K562 (cell line): ENCODE data around the gene GLMP. TPM values are rescaled to one million over a fixed set of nuclear protein-coding genes. Genes with fewer than 3 reads are reported as not detected.

Experiments
- BRCA1 ChIP-seq, 2 experiments: fragments of 450-650 bp in 1 of 2; sonication (generic) in 1 of 2; formaldehyde crosslinking in 1 of 2; IDR thresholded peaks; 2 replicates each; pipeline versions ENCODE4 v1.5.0 to v1.6.1; 2017 to 2020; ENCODE audit warnings: mild to moderate bottlenecking in 1 of 2, missing genetic modification reagents in 1 of 2
- CHD2 ChIP-seq: IDR thresholded peaks from 2 replicates; pipeline ENCODE4 v1.6.1; 2011; ENCODE audit warnings: low read depth, low read length
- E2F3 ChIP-seq: fragments of 250-450 bp; sonication (Bioruptor Pico); IDR thresholded peaks from 2 replicates; pipeline ENCODE4 v1.4.0; 2020; ENCODE audit warnings: mild to moderate bottlenecking
- E2F6 ChIP-seq, 2 experiments: IDR thresholded peaks; 2 replicates each; pipeline ENCODE4 v1.6.1; 2011; ENCODE audit warnings: borderline replicate concordance in 1 of 2, control low read depth in 1 of 2, low read depth in 1 of 2, low read length in 1 of 2, mild to moderate bottlenecking in 1 of 2, mixed read lengths in 1 of 2, moderate library complexity in 1 of 2; ENCODE audit not compliant: insufficient read depth in 1 of 2, insufficient read length in 1 of 2, poor library complexity in 1 of 2, severe bottlenecking in 1 of 2; ENCODE audit errors: extremely low read depth in 1 of 2
- GMEB1 ChIP-seq: fragments of 250-450 bp; sonication (Bioruptor Pico); IDR thresholded peaks from 2 replicates; pipeline ENCODE4 v1.4.0; 2020; ENCODE audit warnings: mild to moderate bottlenecking
- HOMEZ ChIP-seq: fragments of 250-450 bp; sonication (Bioruptor Pico); IDR thresholded peaks from 2 replicates; pipeline ENCODE4 v1.4.0; 2020; ENCODE audit warnings: mild to moderate bottlenecking, moderate library complexity
- KAT7 ChIP-seq: sonication (generic); formaldehyde crosslinking; IDR thresholded peaks from 2 replicates; pipeline ENCODE4 v1.8.0; 2022; ENCODE audit warnings: missing genetic modification reagents, mild to moderate bottlenecking, borderline replicate concordance
- KLF6 ChIP-seq: fragments of 250-450 bp; sonication (Bioruptor Pico); IDR thresholded peaks from 2 replicates; pipeline ENCODE4 v1.4.0; 2020; ENCODE audit warnings: mild to moderate bottlenecking, moderate library complexity, borderline replicate concordance
- LEF1 ChIP-seq: fragments of 450-650 bp; IDR thresholded peaks from 2 replicates; pipeline ENCODE4 v1.6.1; 2016; ENCODE audit warnings: mild to moderate bottlenecking
- MAFG ChIP-seq: fragments of 450-650 bp; conservative IDR thresholded peaks from 2 replicates; pipeline ENCODE4 v1.6.1; 2016; ENCODE audit warnings: missing genetic modification characterization, missing compliant biosample characterization
- MCM5 ChIP-seq: fragments of 450-650 bp; IDR thresholded peaks from 2 replicates; pipeline ENCODE4 v1.6.1; 2016; ENCODE audit warnings: low read depth
- NFRKB ChIP-seq: fragments of 450-650 bp; IDR thresholded peaks from 2 replicates; pipeline ENCODE4 v1.6.1; 2016; ENCODE audit warnings: low read depth
- NFYB ChIP-seq: IDR thresholded peaks from 2 replicates; pipeline ENCODE4 v1.6.1; 2011; ENCODE audit warnings: mild to moderate bottlenecking, moderate library complexity; ENCODE audit not compliant: insufficient read length; ENCODE audit errors: extremely low read depth
- PHB2 ChIP-seq: fragments of 450-650 bp; IDR thresholded peaks from 2 replicates; pipeline ENCODE4 v1.6.1; 2017; ENCODE audit warnings: low read depth
- SAFB2 ChIP-seq: fragments of 200-400 bp; formaldehyde crosslinking; IDR thresholded peaks from 2 replicates; pipeline ENCODE4 v1.6.1; 2018; ENCODE audit warnings: borderline replicate concordance, low read length, low read depth, moderate library complexity; ENCODE audit not compliant: severe bottlenecking
- TCF7L2 ChIP-seq: fragments of 150-350 bp; IDR thresholded peaks from 2 replicates; pipeline ENCODE4 v1.6.1; 2016; ENCODE audit warnings: low read depth, mild to moderate bottlenecking, low read length, moderate library complexity
- THRA ChIP-seq: fragments of 450-650 bp; IDR thresholded peaks from 2 replicates; pipeline ENCODE4 v1.6.1; 2017; ENCODE audit warnings: mild to moderate bottlenecking, moderate library complexity
- VEZF1 ChIP-seq: fragments of 200-800 bp; sonication (Bioruptor generic); IDR thresholded peaks from 2 replicates; pipeline ENCODE4 v1.6.1; 2017; ENCODE audit warnings: missing genetic modification characterization, missing compliant biosample characterization
- ZNF12 ChIP-seq: sonication (generic); formaldehyde crosslinking; IDR thresholded peaks from 2 replicates; pipeline ENCODE4 v1.4.0; 2020; ENCODE audit warnings: mild to moderate bottlenecking, missing genetic modification reagents
- polyA plus RNA-seq, 8 experiments: library from polyadenylated mRNA; depleted of rRNA in 4 of 8; stranded (reverse) in 5 of 8; unstranded in 3 of 8; fragments of >200 nt; fragmentation: Nextera tagmentation in 2 of 8; fragmentation: Illumina TruSeq in 1 of 8; extraction: Ambion mirVana in 2 of 8; extraction: Trizol in 1 of 8; gene quantifications; 2 replicates each; pipeline versions ENCODE4 v1.2.1 to v1.2.3, GENCODE V29; 2011 to 2014; ENCODE audit warnings: inconsistent platforms in 1 of 8, missing spikeins in 1 of 8
- total RNA-seq, 7 experiments: library from RNA; depleted of rRNA in 6 of 7; stranded (reverse); fragments of >200 nt in 6 of 7; fragmentation: Illumina TruSeq in 2 of 7; extraction: Trizol in 2 of 7; gene quantifications; 2 replicates each; pipeline versions ENCODE4 v1.2.1 to v1.2.3, GENCODE V29; 2011 to 2021; ENCODE audit warnings: low replicate concordance in 1 of 7

GLMP gene
- total and polyA plus RNA-seq, 9 of the 15 experiments (the other 6 are each of a cell fraction or from before 2014, with no cell fraction given), result 8.3 to 28.2 (median 22.4) TPM

GRCh38 chr1:156282479-156283222 lies 12.8 kb downstream of the GLMP start, which contains the start of gene SMG5 (continued):
- TF ChIP-seq HOMEZ (CRISPR knock-in tag), result no peak
- peak; percentile 99 for TF ChIP-seq CHD2
- no peak for TF ChIP-seq SAFB2
- TF ChIP-seq KLF6 (CRISPR knock-in tag), result no peak
- peak; percentile 89 for TF ChIP-seq VEZF1 (CRISPR knock-in tag)
- 0 out of 2 replicates have a peak, but pooled peaks have one; percentile 31 for TF ChIP-seq ZNF12 (CRISPR knock-in tag)
- TF ChIP-seq BRCA1 (IDR thresholded peaks at IDR 0.05), result no peak
- no peak for TF ChIP-seq BRCA1 (CRISPR knock-in tag; IDR thresholded peaks at IDR 0.05)
- TF ChIP-seq MCM5, result no peak
- TF ChIP-seq NFYB, result no peak
- TF ChIP-seq E2F6 (IDR thresholded peaks at IDR 0.05; ENCODE audit: borderline replicate concordance in 1 of 2, extremely low read depth in 1 of 2, insufficient read depth in 1 of 2, insufficient read length in 1 of 2, low read depth in 1 of 2, low read length in 1 of 2, poor library complexity in 1 of 2, severe bottlenecking in 1 of 2), result peak; percentile 67 to 75
- TF ChIP-seq PHB2, result no peak
- TF ChIP-seq KAT7 (CRISPR knock-in tag), result peak; percentile 98
- no peak for TF ChIP-seq TCF7L2
- no peak for TF ChIP-seq LEF1
- peak; percentile 88; the same call in 1 of the 2 replicates for TF ChIP-seq E2F3 (CRISPR knock-in tag)
- TF ChIP-seq THRA, result no peak
- no peak for TF ChIP-seq MAFG (tag)
- peak; percentile 96 for TF ChIP-seq NFRKB
- peak; percentile 45; the same call in 1 of the 2 replicates for TF ChIP-seq GMEB1 (CRISPR knock-in tag)
